Tibial nerve (tissue), 4 donors: ENCODE measurements around the gene CRISPLD2.
A peak's percentile ranks its signal among the peaks of the same experiment; 100 is the strongest.

ENCODE experiments used
- CTCF ChIP-seq, 5 experiments: fragments of 200-600 bp in 3 of 5; fragments of 450-650 bp in 2 of 5; sonication (generic) in 3 of 5; IDR thresholded peaks; one replicate each; pipeline ENCODE4 v1.5.1; 2016 to 2019; ENCODE audit warnings: antibody characterized with exemption in 5 of 5, mild to moderate bottlenecking in 3 of 5, moderate library complexity in 2 of 5
- EP300 ChIP-seq, 2 donors: sonication (generic); formaldehyde crosslinking; IDR thresholded peaks; one replicate each; pipeline ENCODE4 v1.6.1; 2017; ENCODE audit warnings: antibody characterized with exemption in 2 of 2, mild to moderate bottlenecking in 1 of 2
- POLR2A ChIP-seq, 2 donors: fragments of 450-650 bp; IDR thresholded peaks; one replicate each; pipeline ENCODE4 v1.6.1; 2017; ENCODE audit warnings: antibody characterized with exemption in 2 of 2, mild to moderate bottlenecking in 2 of 2, moderate library complexity in 2 of 2

DNA sequence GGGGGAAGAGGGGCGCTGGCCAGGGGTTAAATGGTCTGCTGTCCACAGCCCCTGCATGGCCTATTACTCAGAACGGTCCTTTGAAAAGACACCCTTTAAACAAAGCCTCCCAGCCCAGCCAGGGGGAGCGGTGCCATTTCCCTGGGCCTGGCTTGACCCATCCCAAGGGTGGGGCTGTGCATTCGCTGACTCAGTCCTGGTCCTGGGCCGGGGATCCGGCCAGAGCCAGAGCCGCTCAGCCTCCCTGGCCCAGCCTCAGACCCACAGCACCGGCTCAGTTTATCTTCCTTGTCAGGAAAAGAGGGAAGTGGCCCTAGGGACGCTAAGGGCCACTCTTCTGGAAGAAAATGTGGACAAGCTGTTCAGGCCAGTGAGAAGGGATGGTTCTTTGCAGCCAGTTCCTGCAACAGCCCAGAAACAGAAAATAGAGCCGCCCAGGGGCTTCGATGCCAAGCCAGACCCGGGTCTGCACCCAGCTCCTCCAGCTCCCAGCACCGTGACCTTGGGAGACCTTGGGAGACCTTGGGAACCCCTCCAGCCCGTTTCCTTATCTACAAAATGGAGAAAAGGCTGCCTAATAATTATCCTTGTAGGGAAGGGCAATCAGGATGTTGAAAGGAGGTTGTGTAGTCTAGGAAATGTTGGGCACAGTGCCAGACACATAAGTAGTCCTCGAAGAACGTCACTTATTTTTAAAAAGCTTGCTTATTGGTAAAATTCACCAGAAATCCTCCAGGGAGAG is 109.1 kb downstream of the CRISPLD2 start:
- TF ChIP-seq POLR2A (IDR thresholded peaks at IDR 0.05) (no peak), CTCF (IDR thresholded peaks at IDR 0.05) (no peak), EP300 (IDR thresholded peaks at IDR 0.05) (peak in 1 of 2 donors; percentile 59)
